ENCODE data around the gene CRABP1.
A peak's percentile ranks its signal among the peaks of the same experiment; 100 is the strongest.

CRABP1 gene

GRCh38 chr15:78312957-78313356 is 27.2 kb upstream of the CRABP1 start:
- ATAC-seq (no peak), DNase-seq (ENCODE audit: low spot score in 2 of 2) (no peak)
- Mint-ChIP-seq H3K4me3 (no peak overlapping the region), H3K4me1 (no peaks in the 10 kb centered on the region), H3K9me3 (no peaks in the 10 kb centered on the region), H3K36me3 (no peaks in the 10 kb centered on the region), H3K27ac (no peak overlapping the region)

DNA sequence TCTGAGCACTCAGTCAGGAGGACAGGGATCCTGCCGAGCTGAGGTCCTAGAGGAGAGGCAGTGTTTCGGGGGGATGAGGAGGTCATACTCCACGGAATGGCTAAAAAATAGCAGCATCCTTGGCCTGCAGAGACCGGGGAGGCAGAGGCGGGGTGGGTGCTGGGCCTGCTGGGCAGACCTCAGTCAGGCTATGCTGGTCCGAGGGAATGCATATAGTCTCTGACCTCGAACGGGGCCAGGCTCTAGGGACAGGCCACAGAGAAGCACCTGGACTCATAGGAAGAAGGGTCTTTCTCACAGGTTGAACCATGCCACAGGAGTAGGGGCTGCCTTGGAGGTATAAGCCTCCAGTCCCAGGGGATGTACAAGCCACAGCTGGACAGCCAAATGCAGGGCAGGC is 26.8 kb upstream of the CRABP1 start:
- Mint-ChIP-seq H3K9me3 (no peaks in the 10 kb centered on the region), H3K27ac (no peak overlapping the region), H3K4me3 (no peak overlapping the region), H3K4me1 (no peaks in the 10 kb centered on the region), H3K36me3 (no peaks in the 10 kb centered on the region)
- ATAC-seq (peak; percentile 12), DNase-seq (ENCODE audit: low spot score in 2 of 2) (no peak)

DNA sequence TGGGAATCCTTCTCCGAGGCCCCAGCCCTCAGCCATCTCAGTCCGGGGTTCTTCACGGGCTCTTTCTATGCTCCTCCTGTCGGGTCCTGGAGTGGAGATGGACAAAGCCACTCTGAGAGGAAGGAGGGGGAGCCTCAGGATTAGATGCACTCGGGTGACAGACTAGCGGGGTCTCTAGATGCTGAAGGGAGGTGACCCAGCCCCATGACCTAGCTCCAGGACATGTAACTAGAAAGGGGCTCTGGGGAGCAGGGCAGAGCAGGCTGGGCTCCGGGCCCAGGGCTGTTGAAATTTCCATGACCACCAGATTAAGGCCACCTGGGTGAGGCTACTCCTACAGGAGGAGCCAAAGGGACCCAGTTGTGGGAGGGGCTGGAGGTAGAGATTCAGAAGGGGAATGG is 26.0 kb upstream of the CRABP1 start:
- Mint-ChIP-seq H3K27ac (no peak overlapping the region), H3K4me3 (no peak overlapping the region), H3K9me3 (no peaks in the 10 kb centered on the region), H3K36me3 (no peaks in the 10 kb centered on the region), H3K4me1 (no peaks in the 10 kb centered on the region)
- ATAC-seq (no peak), DNase-seq (ENCODE audit: low spot score in 2 of 2) (no peak)

DNA sequence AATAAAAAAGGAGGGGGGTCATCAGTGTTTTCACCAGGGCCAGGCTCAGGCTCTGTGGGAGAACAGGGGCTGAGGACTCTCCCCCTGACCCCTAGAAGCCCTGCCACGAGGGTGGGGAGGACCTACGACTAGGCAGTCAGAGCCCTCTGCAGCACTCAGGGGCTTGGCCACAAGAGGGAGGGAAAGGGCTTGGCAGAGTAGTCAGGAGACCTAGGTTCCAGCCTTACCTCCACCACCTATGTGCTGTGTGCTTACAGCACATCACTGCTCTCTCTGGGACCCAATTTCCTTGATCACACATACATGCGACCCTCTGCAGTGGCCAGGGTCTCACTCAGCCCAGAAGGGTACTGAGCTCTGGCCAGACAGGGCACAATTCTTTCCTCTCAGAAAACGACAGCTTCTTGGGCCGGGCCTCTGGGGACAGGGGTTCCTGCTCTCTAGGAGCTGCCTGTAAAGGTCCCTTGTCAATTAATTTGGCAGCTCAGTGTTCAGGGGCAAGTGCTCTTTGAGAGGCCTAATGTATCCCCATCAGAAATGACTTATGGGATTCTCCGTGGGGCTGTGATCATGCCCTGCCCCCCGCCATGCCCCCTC is 24.4 kb upstream of the CRABP1 start:
- Mint-ChIP-seq H3K4me3 (no peak overlapping the region), H3K9me3 (no peaks in the 10 kb centered on the region), H3K27ac (no peak overlapping the region), H3K4me1 (no peaks in the 10 kb centered on the region), H3K36me3 (no peaks in the 10 kb centered on the region)
- peak; percentile 22 for ATAC-seq
- no peak for DNase-seq (ENCODE audit: low spot score in 2 of 2)

- no peaks in the 10 kb centered on the region for H3K36me3 Mint-ChIP-seq
- H3K4me3 Mint-ChIP-seq: no peak overlapping the region
- no peaks in the 10 kb centered on the region for H3K4me1 Mint-ChIP-seq
- DNase-seq (ENCODE audit: low spot score in 2 of 2): no peak
- H3K27ac Mint-ChIP-seq: no peak overlapping the region
- no peak for ATAC-seq
- no peaks in the 10 kb centered on the region for H3K9me3 Mint-ChIP-seq
These were observed 23.7 kb upstream of the CRABP1 start for GRCh38 chr15:78316283-78317083.

- Mint-ChIP-seq H3K4me1 (no peaks in the 10 kb centered on the region), H3K36me3 (no peaks in the 10 kb centered on the region), H3K9me3 (no peaks in the 10 kb centered on the region), H3K4me3 (no peak overlapping the region), H3K27ac (no peak overlapping the region)
- ATAC-seq (no peak), DNase-seq (ENCODE audit: low spot score in 2 of 2) (no peak)
These were observed 22.9 kb upstream of the CRABP1 start for GRCh38 chr15:78317145-78317836.

GRCh38 chr15:78319588-78319987 is 20.6 kb upstream of the CRABP1 start:
- DNase-seq (ENCODE audit: low spot score in 2 of 2): no peak
- Mint-ChIP-seq H3K4me1 (no peaks in the 10 kb centered on the region), H3K27ac (no peak overlapping the region), H3K36me3 (no peaks in the 10 kb centered on the region), H3K4me3 (no peak overlapping the region), H3K9me3 (no peaks in the 10 kb centered on the region)
- ATAC-seq: no peak

DNA sequence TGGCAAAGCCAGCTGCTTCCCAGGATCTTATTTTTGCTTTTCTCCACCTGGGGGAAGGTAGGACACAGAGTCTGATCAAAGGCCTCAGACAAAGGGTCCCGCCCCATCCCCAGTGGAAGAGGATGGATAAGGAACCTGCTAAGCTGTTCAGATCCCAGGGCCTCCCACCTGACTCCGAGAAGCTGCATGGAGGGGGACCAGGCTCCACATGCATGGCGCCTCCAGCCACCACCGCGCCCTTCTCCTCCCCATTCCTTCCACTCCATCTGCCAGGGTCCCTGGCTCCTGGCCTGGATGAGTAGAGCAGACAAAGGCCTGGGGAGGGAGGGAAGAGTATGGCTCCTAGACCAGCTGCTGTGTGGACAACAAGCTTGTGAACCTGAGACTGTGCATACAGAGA is 20.0 kb upstream of the CRABP1 start:
- no peak for ATAC-seq
- H3K4me3 Mint-ChIP-seq: no peak overlapping the region

DNA sequence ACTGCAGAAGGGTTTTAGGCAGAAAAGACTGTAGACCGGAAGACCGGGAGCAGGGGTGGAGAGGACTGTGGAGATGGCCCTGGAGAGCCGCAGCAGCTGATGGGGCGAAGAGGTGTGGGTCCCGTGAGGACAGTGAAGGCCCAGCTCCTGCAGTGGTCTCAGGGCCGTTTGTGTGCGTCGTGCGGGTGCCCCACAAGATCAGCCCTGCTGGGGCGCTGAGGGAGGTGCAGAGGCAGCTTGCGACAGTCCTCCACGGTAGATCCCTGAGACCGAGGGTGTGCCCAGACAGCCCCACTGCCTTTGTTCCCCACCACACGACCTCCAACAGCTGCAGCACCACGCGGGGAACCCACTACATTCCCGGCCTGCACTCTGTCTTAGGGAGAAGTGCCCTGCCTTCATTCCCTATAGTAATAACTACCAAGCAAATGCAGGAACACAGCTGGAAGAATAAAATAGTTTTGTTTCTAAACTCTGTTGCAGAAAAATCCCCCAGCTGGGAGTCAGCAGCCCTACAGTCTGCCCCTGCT is 19.0 kb upstream of the CRABP1 start:
- Mint-ChIP-seq H3K27ac (no peak overlapping the region), H3K9me3 (no peaks in the 10 kb centered on the region), H3K4me1 (no peaks in the 10 kb centered on the region), H3K36me3 (no peaks in the 10 kb centered on the region), H3K4me3 (no peak overlapping the region)
- ATAC-seq (no peak), DNase-seq (ENCODE audit: low spot score in 2 of 2) (no peak)

More for the DNA sequence above, 20.0 kb upstream of the CRABP1 start:
- H3K36me3 Mint-ChIP-seq: no peaks in the 10 kb centered on the region
- no peak for DNase-seq (ENCODE audit: low spot score in 2 of 2)
- no peak overlapping the region for H3K27ac Mint-ChIP-seq
- no peaks in the 10 kb centered on the region for H3K9me3 Mint-ChIP-seq
- H3K4me1 Mint-ChIP-seq: no peaks in the 10 kb centered on the region

DNA sequence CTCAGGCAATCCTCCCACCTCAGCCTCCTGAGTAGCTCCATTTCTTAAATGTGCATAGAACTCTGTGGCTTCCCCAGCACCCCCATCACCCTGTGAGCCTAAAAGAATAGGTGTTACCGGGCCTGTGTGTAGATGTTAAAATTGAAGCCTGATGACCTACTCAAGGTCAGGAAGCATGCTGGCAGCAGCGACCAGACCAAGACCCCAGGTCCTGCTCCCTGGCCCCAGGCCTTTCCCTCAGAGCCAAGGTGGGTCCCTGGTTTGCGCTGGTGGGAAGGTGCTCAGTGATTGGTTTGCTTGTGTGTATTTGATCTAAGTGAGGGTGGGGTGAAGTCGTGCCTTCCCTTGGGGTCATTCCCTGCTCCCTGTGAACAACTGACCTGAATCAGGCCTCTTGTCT is 18.4 kb upstream of the CRABP1 start:
- ATAC-seq: no peak
- Mint-ChIP-seq H3K36me3 (no peaks in the 10 kb centered on the region), H3K4me3 (no peak overlapping the region), H3K27ac (no peak overlapping the region), H3K9me3 (no peaks in the 10 kb centered on the region), H3K4me1 (no peaks in the 10 kb centered on the region)
- no peak for DNase-seq (ENCODE audit: low spot score in 2 of 2)

DNA sequence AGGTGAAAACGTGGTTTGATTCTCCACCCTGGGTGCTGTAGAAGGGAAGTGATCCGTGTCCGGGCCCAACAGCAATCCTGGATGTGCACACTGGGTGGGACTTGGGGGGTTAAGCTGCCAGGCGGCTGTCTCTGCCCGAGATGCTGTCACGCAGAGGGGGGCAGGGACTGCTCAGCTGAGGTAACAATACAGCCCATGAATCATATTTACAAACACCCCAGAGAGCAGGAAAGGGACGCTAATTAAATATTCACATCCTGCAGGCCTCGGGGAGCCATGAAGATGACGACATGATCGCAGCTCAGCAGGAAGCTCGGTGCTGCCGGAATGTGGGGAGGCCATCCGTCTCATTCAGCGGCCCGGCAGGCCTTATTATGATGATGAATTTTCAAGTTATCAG is 17.9 kb upstream of the CRABP1 start:
- no peaks in the 10 kb centered on the region for H3K36me3 Mint-ChIP-seq
- no peak for DNase-seq (ENCODE audit: low spot score in 2 of 2)
- no peak overlapping the region for H3K27ac Mint-ChIP-seq
- H3K9me3 Mint-ChIP-seq: no peaks in the 10 kb centered on the region
- H3K4me1 Mint-ChIP-seq: no peaks in the 10 kb centered on the region
- H3K4me3 Mint-ChIP-seq: no peak overlapping the region
- no peak for ATAC-seq

GRCh38 chr15:78322724-78323521 is 17.2 kb upstream of the CRABP1 start:
- no peaks in the 10 kb centered on the region for H3K9me3 Mint-ChIP-seq
- no peak for ATAC-seq
- no peaks in the 10 kb centered on the region for H3K4me1 Mint-ChIP-seq
- H3K36me3 Mint-ChIP-seq: no peaks in the 10 kb centered on the region
- no peak overlapping the region for H3K4me3 Mint-ChIP-seq
- DNase-seq (ENCODE audit: low spot score in 2 of 2): no peak
- H3K27ac Mint-ChIP-seq: no peak overlapping the region

- Mint-ChIP-seq H3K4me3 (no peak overlapping the region), H3K4me1 (no peaks in the 10 kb centered on the region), H3K36me3 (no peaks in the 10 kb centered on the region), H3K27ac (no peak overlapping the region), H3K9me3 (no peaks in the 10 kb centered on the region)
- ATAC-seq (no peak), DNase-seq (ENCODE audit: low spot score in 2 of 2) (no peak)
These were observed 16.5 kb upstream of the CRABP1 start for GRCh38 chr15:78323693-78324092.

DNA sequence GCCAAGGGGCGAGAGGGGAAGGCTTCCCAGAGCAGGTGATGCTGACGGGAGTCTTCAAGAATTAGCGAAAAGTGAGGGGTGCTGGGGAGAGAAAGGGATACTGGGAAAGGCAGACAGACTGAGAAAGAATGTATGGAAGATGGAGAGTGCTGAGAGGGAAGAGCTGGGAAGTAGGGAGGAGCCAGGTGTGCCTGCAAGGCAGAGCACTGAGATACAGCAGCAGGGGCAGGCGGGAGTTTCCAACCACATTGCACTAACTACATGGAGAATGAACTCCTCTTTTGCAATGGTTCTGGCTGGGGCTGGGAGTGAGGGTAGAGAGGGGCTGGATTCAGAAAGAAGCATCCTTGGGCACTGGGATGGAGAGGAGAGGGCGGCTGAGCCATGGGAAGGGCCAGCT is 16.0 kb upstream of the CRABP1 start:
- DNase-seq (ENCODE audit: low spot score in 2 of 2) (no peak), ATAC-seq (no peak)
- Mint-ChIP-seq H3K36me3 (no peaks in the 10 kb centered on the region), H3K4me3 (no peak overlapping the region), H3K4me1 (no peaks in the 10 kb centered on the region), H3K27ac (no peak overlapping the region), H3K9me3 (no peaks in the 10 kb centered on the region)

Data from stimulated activated effector memory CD8-positive, alpha-beta T cell treated with anti-CD3 and anti-CD28 coated beads, Interleukin-12 subunit alpha, Interleukin-12 subunit beta, amount 100 ng/mL, for 72 hours (primary cell).